GM10248 (cell line): ENCODE results near the gene RAB20.

Source experiments
- CTCF ChIA-PET: fragments of 300-600 bp; sonication (Branson Sonifier 250); formaldehyde crosslinking; extraction: SDS; loops from one replicate; lab custom pipeline; 2021; ENCODE audit warnings: antibody characterized with exemption; lab: Yijun Ruan, JAX
- POLR2A ChIA-PET: fragments of 350-650 bp; sonication (Branson Sonifier 250); formaldehyde crosslinking; extraction: SDS; loops from one replicate; lab custom pipeline; 2020; ENCODE audit warnings: antibody characterized with exemption; lab: Yijun Ruan, JAX
- DNase-seq: peaks from one replicate; pipeline ENCODE4 v3.0.0; 2012; ENCODE audit errors: extremely low spot score
- TF ChIP-seq, protein P1 (sequence below): IDR thresholded peaks from 2 replicates; pipeline ENCODE4 v1.5.1; 2012; ENCODE audit warnings: mild to moderate bottlenecking, low read depth; ENCODE audit errors: extremely low read depth, missing control alignments, control extremely low read depth

RAB20 gene

DNA sequence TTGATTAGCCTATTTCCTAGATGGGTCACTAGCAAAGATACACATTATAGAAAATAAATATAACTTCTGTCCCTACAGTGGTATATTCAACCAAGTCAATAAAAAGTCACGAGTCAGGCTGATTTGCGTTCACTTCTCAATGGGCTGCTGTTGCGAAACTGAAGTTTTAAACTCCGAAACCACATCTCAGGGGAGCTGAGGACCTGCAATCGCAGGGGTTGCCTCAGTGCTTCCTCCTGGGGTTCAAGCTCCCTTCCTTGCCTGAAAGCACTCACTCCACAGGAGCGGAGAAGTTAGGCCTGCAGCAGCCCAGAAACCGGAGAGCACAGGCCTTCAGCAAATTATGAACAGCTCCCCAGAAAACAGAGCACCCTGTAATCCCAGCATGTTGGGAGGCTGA lies 39.6 kb downstream of the RAB20 start:
- ChIA-PET CTCF (interaction anchor here (0.7 to 2.1 kb wide), 5 partner anchors 10 to 299 kb away, joined by 3 to 5 read pairs (median 3); no protein-coding TSS in a partner anchor), POLR2A (interaction anchor here (0.6 kb wide), 1 partner anchor 17 kb away, joined by 4 read pairs; no protein-coding TSS in a partner anchor)
- no peak for DNase-seq
- TF ChIP-seq, protein P1, sequence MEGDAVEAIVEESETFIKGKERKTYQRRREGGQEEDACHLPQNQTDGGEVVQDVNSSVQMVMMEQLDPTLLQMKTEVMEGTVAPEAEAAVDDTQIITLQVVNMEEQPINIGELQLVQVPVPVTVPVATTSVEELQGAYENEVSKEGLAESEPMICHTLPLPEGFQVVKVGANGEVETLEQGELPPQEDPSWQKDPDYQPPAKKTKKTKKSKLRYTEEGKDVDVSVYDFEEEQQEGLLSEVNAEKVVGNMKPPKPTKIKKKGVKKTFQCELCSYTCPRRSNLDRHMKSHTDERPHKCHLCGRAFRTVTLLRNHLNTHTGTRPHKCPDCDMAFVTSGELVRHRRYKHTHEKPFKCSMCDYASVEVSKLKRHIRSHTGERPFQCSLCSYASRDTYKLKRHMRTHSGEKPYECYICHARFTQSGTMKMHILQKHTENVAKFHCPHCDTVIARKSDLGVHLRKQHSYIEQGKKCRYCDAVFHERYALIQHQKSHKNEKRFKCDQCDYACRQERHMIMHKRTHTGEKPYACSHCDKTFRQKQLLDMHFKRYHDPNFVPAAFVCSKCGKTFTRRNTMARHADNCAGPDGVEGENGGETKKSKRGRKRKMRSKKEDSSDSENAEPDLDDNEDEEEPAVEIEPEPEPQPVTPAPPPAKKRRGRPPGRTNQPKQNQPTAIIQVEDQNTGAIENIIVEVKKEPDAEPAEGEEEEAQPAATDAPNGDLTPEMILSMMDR = no peak

DNA sequence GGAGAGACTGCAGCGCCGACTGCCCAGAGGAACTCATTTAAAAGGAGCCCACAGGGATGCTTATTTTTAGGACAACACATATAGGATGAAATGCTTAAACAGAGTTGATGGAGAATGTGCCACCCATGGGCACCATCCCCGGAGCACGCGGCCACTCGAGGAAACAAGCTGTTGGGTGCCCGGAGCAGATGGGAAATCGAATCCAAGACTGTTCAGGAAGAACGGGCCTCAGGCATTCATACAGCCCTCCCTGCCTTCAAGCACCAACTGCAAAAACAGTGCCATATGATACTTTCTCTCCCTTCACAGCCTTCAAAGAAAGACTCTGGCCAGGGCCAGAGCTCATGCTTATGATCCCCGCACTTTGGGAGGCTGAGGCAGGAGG lies 40.2 kb downstream of the RAB20 start:
- ChIA-PET CTCF (interaction anchor here (0.7 to 2.1 kb wide), 4 partner anchors 11 to 299 kb away, joined by 3 to 5 read pairs (median 4); no protein-coding TSS in a partner anchor), POLR2A (interaction anchor here (0.6 kb wide), 1 partner anchor 17 kb away, joined by 4 read pairs; no protein-coding TSS in a partner anchor)
- no peak for DNase-seq
- TF ChIP-seq, protein P1 = no peak

DNA sequence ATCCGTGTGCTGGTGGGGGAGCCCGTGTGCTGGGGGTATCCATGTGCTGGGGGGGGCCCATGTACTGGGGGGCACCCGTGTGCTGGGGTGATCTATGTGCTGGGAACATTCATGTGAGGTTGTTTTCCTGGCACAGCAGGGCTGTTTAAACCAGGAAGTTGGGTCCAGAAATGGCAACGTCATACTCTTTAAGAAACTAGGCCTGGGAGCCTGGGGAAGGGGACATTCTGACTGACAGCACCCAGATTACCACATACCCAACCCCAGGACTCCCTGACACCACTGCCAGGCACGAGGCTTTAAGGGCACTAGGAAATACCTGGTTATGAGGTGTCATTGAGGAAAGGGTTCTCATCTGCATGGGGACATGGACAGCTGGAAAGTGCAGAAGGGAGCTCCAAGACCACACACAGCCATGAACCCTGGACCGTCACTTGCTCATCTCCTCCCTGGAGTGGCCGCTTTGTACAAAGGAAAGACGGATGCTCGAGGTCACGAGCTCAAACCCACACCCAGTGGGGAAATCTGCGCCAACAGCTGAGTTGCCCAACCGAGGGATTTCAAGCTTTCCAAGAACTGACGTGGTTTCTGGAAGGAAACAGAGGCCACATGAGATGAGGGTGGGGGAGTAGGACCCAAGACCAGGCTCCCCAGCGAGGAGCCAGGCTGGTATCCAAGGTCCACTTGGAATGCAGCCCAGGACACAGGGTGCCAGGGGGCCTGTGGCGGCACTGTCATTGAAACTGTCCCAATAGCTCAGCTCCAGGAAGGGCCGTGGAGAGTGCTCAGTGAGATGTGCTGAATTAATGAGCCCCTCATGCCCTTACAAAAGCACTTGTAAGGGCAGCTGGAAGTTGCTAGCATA lies 40.9 kb downstream of the RAB20 start:
- TF ChIP-seq, protein P1 = no peak
- ChIA-PET CTCF (interaction anchor here (2.1 kb wide), 1 partner anchor 12 kb away, joined by 5 read pairs; no protein-coding TSS in a partner anchor), POLR2A (no interaction called here)
- DNase-seq = no peak

DNA sequence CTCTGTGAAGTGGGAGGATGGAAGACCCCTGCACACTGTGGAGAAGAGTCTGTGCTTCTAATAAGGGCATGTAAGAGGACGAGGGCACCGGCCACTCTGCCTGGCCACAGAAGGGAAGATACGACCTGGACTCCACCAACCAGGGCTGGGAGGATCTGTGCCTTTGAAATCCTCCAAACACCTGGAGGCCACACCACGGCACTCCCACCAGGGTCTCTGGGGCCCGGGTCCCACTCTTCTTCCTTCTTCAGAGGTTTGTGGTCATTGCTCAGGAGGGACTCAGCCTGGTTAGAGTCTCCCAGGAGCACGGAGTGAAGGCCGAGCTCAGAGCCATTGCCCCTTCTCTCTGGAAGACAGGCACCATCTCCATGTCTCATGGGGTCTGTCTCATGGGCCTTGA lies 42.0 kb downstream of the RAB20 start:
- DNase-seq = no peak
- ChIA-PET POLR2A (no interaction called here), CTCF (no interaction called here)
- TF ChIP-seq, protein P1 = no peak

DNA sequence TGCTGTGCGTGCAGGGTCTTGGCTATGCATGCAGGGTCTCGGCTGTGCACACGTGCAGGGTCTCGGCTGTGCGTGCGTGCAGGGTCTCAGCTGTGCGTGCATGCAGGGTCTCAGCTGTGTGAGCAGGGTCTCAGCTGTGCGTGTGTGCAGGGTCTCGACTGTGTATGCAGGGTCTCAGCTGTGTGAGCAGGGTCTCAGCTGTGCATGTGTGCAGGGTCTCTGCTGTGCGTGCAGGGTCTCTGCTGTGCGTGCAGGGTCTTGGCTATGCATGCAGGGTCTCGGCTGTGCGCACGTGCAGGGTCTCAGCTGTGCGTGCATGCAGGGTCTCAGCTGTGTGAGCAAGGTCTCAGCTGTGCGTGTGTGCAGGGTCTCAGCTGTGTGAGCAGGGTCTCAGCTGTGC lies 42.5 kb downstream of the RAB20 start:
- DNase-seq = no peak
- POLR2A ChIA-PET = no interaction called here
- CTCF ChIA-PET = interaction anchor here (1.3 to 1.9 kb wide), 2 partner anchors 31 to 63 kb away, joined by 3 to 8 read pairs; no protein-coding TSS in a partner anchor
- TF ChIP-seq, protein P1 = no peak

DNA sequence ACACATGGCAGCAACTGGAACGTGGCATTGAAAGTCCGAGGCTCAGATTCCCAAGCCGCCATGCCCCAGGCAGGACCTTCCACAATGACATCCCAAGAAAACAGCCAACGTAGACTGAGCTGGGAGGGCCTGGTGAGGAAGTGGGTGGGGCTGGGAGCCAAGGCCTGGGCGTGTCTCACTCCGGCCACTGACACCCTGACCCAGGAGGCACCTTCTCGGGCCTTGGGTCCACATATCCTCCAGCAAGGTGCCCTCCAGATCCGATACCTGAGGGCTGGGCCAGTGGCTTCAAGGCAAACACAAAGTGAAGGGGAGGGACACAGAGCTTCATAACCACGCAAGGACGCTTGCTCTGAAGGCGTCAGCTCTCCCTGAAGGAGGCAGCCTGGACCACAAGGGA lies 43.0 kb downstream of the RAB20 start:
- no peak for DNase-seq
- ChIA-PET POLR2A (no interaction called here), CTCF (interaction anchor here (1.3 to 1.9 kb wide), 2 partner anchors 31 to 63 kb away, joined by 3 to 8 read pairs; no protein-coding TSS in a partner anchor)
- TF ChIP-seq, protein P1 = no peak
